H1 (cell line): ENCODE data around the gene LCN6.

ENCODE experiments used
- EP300 ChIP-seq, 2 experiments: IDR thresholded peaks; 1 replicate in 1 of 2; 2 replicates in 1 of 2; pipeline ENCODE4 v1.6.1; 2011 to 2012; ENCODE audit warnings: low read depth in 2 of 2, low read length in 2 of 2, mild to moderate bottlenecking in 2 of 2, borderline replicate concordance in 1 of 2, inconsistent platforms in 1 of 2, moderate library complexity in 1 of 2
- JUND ChIP-seq: IDR thresholded peaks from 2 replicates; pipeline ENCODE4 v1.6.1; 2011; ENCODE audit warnings: mild to moderate bottlenecking, improper control_type of control experiment, low read length
- TF ChIP-seq, protein P1 (sequence below), 3 experiments: IDR thresholded peaks; 1 replicate in 2 of 3; 2 replicates in 1 of 3; pipeline versions ENCODE4 v1.5.1 to v1.6.1; 2011; ENCODE audit warnings: low read length in 3 of 3, mild to moderate bottlenecking in 3 of 3, inconsistent platforms in 2 of 3, low read depth in 1 of 3, moderate library complexity in 1 of 3; ENCODE audit not compliant: insufficient read depth in 1 of 3; ENCODE audit errors: control extremely low read depth in 1 of 3

DNA sequence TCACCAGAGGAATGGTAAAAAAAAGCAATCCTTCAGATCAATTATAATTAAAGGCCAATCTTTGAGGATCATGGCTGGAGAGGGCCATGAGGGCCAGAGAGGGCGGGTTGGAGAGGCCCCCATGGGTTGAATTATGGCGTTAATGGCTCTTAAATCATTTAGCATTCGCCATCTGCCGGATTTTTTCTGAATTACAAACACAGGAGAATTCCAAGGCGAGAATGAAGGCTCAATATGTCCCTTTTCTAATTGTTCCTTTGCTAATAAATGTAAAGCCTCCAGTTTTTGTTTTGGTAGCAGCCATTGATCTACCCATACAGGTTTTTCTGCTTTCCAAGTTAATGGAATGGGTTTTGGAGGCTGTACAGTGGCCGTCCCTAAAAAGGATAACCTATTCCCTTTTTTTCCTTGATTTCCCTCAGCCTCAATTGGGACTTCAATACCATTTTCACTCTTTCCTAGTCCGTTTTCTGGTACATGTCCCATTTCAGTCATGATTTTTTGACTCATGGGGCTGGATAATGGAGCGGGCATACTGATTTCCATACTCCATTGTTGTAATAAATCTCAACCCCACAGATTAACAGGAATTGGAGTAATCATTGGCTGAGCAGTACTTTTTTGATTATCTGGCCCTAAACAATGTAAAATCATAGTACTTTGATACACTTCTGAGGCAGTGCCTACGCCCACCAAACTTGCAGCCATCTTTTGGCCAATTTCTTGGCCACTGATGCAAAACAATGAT, 36.1 kb upstream of the LCN6 start:
- TF ChIP-seq, protein P1, sequence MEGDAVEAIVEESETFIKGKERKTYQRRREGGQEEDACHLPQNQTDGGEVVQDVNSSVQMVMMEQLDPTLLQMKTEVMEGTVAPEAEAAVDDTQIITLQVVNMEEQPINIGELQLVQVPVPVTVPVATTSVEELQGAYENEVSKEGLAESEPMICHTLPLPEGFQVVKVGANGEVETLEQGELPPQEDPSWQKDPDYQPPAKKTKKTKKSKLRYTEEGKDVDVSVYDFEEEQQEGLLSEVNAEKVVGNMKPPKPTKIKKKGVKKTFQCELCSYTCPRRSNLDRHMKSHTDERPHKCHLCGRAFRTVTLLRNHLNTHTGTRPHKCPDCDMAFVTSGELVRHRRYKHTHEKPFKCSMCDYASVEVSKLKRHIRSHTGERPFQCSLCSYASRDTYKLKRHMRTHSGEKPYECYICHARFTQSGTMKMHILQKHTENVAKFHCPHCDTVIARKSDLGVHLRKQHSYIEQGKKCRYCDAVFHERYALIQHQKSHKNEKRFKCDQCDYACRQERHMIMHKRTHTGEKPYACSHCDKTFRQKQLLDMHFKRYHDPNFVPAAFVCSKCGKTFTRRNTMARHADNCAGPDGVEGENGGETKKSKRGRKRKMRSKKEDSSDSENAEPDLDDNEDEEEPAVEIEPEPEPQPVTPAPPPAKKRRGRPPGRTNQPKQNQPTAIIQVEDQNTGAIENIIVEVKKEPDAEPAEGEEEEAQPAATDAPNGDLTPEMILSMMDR (IDR thresholded peaks at IDR 0.05; ENCODE audit: control extremely low read depth in 1 of 3, insufficient read depth in 1 of 3, low read depth in 1 of 3, low read length in 3 of 3), result peak in 1 of 3 experiments; percentile 16; a peak in 1 of 4 replicates
- TF ChIP-seq EP300 (IDR thresholded peaks at IDR 0.05; ENCODE audit: borderline replicate concordance in 1 of 2, low read depth in 2 of 2, low read length in 2 of 2) (no peak), JUND (no peak)
